UCSD-AML1 (cell line): ENCODE measurements around the gene PODXL.
"Not testable (repeated sequence)": the region's sequence is repeated elsewhere in the genome, so short reads cannot be mapped to it uniquely, and the experiment has no call there.

Source experiments
- DNase-seq: peaks from one replicate; lab custom pipeline; 2025; ENCODE audit not compliant: unreplicated experiment; lab: John Stamatoyannopoulos, UW

PODXL gene

DNA sequence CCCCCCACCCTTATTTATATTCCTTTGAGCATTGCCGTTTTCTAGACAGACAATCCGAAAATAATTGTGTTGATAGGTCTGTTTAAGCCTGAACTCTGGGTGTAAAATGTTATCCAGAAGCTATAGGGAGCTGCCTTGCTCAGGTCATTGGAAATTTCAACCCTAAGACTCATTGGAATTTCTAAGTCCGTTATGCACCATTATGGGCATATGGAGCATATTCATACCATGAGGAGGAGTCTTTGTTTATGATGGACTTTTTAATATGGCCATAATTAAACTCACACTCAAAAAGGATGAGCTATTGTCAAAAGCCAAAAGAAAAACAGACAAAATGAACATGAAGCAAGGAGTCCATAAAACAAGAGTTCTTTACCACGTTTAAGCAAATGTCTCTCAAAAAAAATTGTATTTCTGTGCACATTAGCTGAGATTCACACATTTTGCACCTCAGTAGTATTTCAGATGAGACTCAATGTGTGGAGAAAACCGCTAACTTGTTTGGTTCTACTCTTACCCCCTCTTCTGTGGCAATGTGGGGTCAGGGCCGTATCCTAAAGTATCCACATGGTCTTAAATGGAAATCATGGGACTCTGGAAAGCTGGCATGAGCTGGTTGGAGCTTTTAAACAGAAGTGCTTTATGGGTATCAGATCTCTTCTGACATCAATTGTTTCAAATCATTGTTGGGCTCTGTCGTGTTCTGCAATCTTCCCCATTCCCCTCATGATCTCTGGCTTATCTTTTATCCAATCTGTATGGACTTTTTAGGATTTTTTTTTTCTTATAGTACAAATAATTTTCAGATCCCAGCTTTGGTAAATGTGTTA, 60.5 kb downstream of the PODXL start:
- DNase-seq, result no peak

DNA sequence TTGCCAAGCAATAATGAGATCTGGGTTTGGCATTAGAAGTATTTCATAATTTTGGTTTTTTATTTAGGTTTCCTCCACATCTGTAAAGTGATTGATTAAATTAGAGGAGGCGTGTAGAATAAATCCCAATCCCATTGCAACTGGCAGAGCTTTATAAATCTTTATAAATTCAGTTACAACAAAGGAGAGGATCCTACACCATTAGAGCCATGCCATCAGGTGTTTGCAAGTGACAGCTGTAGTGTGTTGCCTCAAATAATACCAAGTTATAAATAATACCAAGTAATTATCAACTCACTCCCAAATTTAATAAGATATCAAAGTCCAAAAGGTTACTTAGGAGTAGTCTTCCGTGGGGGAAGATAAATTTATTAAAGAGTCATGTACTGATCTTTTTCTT, 62.2 kb downstream of the PODXL start:
- DNase-seq, result no peak

DNA sequence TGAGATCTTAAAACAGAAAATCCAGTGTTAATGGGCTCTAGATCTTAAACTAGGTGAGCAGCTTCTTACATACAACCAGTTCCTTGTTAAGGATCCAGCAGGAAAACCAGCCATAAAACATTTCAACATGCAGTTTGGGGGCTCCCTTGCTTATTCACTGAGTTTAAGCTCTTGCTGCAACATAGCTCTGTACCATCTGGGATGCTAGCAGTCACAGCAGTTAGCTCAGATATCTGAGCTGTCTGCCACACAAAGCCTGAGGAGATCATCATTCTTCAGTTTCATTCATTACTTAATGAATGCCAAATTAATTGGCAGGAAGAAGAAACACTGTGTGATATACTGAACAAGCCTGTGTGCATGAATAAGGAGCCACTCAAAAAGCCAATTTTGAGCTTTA, 62.8 kb downstream of the PODXL start:
- DNase-seq, result no peak

DNA sequence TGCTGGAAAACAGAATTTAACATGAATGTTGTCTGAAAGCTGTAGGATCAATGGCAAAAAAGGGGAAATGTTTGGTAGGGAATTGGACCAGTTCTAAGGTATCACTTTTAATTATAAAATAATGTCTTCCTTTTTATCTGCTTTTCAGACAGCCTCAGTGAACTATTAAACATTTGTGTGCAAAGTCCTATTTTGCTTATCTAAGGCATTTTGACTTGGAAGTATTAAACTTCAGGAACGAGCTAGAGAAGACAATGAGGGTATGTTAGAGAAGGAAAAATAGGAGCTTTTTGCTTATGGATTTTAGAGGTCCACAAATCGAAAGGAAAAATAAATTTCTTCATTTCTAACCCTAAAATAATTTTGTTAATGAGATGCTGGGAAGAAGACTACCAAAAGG, 63.3 kb downstream of the PODXL start:
- DNase-seq, result no peak

DNA sequence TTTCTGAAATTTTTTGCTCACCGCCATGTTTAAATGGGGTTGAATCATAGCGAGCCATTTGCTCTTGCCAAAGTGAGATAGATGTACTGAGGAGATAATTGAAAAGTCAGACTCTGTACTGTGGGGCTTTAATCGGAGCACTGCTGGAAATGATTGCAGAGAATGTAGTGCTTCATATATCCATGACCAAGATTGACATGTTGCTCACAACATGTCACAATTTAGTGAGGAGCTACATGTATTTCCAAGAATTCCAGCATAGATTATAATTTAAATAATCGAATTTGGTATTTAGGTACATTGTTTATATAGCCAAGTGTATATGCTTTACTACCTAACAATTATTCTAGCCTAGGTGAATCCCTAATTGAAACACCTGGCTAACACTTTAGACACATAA, 66.5 kb downstream of the PODXL start:
- DNase-seq, result no peak

DNA sequence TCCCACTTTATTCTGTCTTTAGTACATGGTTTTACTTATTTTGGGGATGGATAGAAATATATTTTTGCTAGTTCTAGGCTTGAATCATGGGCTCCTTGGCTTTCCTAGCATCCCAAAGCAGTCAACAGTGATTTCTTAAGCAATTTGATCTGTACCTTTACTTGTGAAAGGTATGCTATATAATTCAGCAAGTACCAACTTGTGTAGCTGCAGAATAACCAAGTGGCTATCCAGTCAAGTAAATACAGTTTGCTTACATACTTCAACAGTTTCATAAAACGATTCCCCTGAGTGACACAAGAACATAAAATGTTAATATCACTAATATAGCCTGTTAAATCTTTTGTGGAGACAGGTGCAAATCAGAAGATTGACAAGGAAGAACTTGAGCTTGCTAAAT, 67.2 kb downstream of the PODXL start:
- DNase-seq, result no peak

DNA sequence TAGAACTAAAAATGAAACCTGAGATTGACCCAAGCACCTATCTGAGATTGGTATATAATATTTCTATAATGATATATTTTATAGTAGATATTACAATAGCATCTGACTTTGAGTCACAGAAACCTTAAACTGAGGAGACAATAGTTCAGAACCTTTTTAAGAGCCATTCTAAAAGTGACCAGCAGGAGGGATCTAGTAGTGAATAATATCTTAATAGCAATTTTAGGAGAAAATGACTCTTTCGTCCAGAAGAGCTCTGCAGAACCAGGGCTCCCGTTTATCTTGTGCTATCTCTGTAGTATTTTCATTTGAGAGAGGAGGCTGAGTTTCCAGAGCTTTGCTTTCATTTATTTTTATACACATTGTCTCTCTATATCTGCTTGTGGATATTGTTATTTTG, 68.1 kb downstream of the PODXL start:
- DNase-seq, result no peak

DNA sequence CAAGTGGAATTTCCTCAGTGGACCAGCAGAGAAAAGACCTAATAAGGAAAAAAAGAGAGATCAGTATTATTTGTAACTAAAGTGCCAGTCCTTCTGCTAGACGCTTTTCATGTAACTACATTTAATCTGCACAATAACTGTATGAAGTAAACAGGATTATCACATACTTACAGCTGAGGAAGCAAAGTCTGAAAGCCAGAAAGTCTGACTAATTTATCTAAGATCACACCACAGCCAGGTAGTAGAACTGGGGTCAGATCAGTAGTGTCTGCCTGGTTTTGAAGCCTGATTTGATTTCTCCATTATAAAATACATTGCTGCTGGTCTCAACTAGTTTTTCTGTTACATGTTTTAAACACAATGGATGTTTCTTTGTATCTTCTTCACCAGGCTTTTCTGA, 69.2 kb downstream of the PODXL start:
- DNase-seq, result no peak

DNA sequence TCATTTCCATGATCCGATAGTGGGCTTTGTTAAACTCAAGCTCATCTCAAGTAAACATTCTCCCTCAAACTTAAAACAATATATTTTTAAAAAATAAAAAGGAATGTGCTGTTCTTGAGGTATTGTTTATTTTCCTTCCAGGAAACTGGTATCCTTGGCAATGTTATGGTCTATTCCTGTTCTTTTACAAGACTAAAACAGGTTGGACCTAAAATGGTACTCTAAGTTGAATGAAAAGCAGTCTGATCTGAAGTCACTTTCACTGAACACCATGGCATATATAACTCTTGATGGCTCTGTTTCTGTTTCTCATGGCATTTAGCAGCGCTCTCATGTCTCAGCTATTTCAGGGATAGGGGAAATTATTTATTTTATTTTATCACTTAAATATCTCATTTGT, 70.1 kb downstream of the PODXL start:
- DNase-seq, result no peak

DNA sequence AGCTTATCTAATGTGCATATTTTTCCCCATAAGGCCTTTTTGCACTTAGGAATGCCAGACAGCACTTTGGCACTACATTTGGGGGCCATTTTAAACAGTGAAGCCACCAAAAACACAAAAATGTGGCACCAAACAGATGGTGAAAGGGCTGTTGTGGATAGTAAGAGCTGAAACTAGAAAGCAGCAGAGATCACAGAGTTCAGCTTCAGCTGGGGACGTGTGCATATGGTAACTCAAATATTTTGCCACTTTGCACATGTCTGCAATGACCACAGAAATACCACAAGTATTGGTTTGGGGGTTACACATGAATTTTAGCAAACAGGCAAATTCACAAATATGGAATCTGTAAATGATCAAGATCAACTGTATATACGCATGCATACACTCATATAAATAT, 72.8 kb downstream of the PODXL start:
- no peak for DNase-seq

DNA sequence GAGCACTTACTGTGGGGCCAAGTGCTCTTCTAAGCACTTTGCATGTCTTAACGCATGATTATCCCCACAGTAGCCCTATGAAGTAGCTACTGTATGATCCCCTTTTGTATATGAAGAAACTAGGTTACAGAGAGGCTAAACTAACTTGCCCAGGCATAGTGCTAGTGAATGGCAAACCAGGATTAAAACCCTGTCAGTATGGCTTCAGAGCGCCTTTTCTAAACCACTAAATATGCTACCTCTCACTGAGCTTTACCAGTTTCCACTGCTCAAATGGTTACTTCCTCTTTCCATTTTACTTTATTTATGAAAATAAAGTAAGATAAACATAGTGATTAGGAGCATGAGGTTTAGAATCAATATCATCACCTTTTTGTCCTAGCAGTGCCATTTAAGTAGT, 73.6 kb downstream of the PODXL start:
- no peak for DNase-seq

DNA sequence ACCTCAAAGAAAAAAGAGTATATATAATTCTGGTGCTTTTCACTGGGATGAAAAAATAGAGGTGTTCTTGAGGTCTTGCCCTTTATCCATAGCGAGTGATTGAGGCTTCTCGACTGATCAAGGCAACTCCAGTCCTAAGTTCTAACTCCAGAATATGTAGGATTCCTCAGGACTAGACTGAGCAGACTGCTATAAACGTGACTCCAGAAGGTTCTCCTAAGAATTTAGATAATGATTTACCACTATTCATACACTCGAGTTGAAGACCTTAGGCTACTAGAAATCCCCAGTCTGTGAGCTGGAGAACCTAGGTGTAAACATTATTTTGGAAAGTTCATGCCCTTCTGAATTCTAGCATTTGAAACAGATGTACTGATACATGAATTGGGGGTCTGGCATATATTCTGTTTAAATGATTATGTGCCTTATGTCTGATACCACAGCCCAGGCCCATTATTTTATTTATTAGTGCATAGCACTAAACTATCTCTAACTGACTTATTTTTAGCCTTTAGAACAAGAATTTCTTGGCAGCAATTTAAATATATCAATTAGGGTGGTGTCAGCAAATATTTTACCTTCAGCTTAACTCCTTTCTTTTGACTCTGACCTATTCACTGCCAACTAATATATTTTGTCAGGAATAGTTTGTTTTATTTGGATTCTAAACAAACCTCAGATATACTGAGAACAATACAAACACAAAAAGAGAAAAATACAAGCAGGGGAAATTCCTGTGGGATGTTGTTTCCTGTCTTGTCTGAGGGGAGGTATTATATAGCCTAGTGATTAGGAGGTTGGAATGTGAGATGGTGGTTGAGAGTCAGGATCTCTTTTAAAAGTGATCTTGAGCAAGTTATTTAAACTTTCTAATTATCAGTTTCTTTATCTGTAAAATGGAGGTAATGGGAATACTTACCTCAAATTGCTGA, 75.8 kb downstream of the PODXL start:
- DNase-seq, result no peak

DNA sequence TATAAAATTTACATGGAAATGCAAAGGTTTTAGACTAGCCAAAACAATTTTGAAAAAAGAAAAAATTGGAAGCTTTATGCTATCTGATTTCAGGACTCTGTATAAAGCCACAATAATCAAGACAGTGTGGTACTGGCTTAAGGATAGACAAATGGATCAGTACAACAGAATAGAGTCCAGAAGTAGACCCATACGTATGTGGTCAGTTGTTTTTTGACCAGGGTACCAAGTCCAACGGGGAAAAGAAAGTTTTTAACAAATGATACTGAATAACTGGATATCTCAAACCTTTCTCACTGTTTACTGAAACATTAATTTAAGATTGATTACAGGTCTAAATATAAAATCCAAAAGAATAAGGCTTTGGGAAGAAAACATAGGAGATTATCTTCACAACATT, 79.7 kb downstream of the PODXL start:
- no peak for DNase-seq

DNA sequence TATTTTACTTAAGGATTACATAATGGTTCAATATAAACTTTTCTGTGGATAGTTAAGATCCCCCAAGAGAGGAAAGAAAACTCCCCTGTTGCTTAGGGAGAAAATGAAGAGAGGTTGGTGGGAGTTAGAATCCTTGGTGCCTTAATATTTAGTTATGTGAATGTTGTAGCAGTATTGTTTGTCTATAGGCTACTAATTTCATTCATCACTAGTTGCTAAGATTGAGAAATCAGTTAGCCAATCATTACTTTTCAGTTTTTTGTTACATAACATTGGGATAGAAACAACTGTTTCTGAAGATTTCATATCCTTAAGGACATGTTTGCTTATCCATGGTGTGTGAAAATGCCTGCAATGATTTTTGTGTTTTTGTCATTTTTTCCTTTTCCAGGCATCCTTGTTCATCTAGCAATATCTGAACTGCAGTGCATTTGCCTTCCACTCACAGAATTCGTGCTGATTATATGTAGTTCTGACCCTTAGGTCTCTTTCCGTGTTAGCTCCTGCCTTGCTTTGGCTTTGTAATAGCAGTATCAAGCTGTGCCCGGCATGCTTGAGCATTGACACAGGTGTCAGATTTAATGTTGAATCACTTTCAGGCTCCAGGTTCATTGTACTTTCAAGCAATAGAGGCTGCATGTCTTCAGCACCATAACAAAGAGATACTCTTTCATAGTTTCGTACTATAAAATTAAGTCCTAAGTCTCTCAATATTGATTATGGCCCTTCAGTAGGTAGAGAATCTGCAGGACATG, 85.0 kb downstream of the PODXL start:
- DNase-seq, result no peak

DNA sequence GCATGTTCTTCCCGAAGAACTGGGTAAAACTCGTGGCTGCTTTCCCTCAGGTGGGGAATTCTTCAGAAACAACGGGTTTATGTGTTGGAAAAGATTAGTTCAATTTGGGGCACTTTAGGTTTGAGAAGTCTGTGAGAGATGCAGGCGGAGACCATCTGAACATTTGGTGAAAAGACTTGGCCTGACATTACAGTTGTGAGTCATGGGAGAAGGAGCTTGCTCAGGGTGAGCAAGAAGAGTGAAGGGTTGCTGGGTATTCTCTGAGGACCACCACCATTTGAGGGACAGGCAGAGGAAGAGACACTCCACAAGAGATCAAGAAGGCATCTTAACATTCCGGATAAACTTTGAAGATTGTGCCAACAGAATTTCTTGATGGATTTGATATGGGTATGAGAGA, 88.6 kb downstream of the PODXL start:
- DNase-seq, result no peak

DNA sequence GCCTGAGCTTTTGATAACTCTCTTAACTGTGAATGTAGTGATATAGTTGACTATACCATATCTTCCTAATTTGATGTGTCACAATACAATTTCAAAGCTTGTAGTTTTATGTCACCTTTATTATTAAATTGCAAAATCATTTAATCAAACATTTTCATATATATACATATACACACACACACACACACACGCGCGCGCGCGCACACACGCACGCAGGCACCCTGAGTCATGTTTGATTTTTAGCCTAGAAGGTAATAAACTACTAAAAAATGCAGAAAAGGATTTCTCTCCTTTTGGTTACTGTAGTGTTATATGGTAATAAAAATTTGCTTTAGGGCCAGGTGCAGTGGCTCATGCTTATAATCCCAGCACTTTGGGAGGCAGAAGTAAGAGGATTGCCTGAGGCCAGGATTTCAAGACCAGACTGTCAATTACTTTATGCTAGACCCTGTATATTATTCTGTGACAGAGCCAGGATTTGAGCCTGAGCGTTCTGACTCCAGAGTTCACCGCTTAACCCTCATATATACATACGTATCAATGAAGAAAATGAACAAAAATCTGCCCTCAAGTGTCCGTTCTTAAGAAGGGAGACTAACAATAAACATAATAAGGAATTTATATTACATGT, 89.6 kb downstream of the PODXL start:
- no peak for DNase-seq

DNA sequence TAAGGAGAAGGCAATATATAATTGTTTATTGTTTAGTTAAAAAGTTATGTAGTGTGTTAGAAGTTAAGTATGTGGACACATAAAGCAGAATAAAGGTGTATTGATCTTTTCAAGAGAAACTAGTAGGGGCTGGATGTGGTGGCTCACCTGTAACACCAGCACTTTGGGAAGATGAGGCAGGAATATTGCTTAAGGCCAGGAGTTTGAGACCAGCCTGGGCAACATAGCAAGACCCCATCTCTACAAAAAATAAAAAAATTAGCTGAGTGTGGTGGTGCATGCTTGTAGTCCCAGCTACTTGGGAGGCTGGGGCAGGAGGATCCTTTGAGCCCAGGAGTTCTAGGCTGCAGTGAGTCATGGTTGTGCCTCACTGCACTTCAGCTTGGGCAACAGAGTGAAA, 93.7 kb downstream of the PODXL start:
- not testable (repeated sequence) for DNase-seq

DNA sequence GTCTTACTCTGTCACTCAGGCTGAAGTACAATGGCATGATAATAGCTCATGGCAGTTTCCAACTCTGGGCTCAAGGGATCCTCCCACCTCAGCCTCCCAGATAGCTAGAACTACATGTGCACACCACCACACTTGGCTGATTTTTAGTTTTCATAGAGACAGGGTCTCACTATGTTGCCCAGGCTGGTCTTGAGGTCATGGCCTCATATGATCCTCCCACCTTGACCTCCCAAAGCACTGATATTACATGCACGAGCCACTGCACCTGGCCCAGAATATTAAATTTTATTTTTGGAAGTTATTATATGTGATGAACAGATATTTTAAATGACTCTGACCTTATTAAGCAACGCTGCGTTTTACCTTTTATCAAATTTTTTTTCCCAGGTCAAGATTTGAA, 94.4 kb downstream of the PODXL start:
- DNase-seq, result no peak

DNA sequence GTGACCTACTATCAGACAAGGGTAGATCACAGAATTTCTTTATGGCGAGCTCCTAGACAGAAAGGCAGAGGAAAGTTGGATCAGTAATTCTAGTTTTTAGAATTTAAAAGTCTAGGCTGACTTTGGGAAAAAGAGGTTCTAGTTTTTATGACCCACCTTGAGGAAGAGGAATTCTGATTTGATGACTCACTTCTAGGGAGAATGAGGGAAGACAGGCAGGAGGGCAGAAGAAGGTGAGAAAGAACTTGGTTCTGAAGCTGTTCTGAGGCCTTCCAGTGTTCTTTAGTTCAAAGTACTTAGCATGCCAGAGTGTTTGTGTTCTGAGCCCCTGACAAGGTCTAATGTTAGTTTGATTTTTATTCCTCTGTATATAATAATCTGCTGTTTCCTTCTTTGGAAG, 97.2 kb downstream of the PODXL start:
- no peak for DNase-seq

DNA sequence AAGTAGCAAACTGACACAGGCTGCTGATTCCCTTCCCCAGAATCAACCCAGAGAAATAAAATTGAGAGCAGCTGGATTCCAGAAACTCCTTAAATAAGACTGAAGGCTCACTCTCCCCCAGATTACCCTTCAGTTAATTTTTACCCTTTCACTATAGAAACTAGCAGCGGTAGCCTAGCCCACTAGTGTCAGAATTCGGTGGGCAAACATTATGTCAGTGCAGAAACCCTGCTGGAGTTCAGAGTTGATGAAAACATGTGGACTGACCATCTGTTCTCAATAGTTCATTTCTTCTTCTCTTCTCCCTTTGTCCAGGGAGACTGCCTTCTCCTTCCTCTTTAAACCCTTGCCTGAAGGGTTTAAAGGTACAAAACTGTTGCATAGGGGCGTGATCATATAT, 100.1 kb downstream of the PODXL start:
- no peak for DNase-seq

DNA sequence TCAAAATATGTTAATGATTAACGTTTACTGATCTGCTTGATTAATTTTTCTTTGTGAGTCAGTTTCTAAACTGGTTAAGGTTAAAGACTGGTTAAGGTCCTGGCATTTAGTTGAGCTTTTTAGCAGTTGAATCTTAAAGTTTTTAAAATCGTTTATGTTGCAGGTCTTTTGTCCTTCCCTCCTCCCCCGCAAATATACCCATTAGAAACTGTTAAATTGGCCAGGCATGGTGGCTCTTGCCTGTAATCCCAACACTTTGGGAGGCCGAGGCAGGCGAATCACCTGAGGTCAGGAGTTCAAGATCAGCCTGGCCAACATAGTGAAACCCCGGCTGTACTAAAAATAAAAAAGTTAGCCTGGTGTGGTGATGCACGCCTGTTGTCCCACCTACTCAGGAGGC, 100.9 kb downstream of the PODXL start:
- no peak for DNase-seq
